HG02943 (cell line): ENCODE measurements around the gene MZT2B.
"Not testable (repeated sequence)": the region's sequence is repeated elsewhere in the genome, so short reads cannot be mapped to it uniquely, and the experiment has no call there.

Experiments used
- ATAC-seq: cut with Tn5 transposase; IDR thresholded peaks from one replicate; pipeline ENCODE4 v1.9.1; 2021; ENCODE audit warnings: mild to moderate bottlenecking, low read depth, moderate library complexity; ENCODE audit not compliant: unreplicated experiment

The MZT2B gene, protein sequence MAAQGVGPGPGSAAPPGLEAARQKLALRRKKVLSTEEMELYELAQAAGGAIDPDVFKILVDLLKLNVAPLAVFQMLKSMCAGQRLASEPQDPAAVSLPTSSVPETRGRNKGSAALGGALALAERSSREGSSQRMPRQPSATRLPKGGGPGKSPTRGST

DNA sequence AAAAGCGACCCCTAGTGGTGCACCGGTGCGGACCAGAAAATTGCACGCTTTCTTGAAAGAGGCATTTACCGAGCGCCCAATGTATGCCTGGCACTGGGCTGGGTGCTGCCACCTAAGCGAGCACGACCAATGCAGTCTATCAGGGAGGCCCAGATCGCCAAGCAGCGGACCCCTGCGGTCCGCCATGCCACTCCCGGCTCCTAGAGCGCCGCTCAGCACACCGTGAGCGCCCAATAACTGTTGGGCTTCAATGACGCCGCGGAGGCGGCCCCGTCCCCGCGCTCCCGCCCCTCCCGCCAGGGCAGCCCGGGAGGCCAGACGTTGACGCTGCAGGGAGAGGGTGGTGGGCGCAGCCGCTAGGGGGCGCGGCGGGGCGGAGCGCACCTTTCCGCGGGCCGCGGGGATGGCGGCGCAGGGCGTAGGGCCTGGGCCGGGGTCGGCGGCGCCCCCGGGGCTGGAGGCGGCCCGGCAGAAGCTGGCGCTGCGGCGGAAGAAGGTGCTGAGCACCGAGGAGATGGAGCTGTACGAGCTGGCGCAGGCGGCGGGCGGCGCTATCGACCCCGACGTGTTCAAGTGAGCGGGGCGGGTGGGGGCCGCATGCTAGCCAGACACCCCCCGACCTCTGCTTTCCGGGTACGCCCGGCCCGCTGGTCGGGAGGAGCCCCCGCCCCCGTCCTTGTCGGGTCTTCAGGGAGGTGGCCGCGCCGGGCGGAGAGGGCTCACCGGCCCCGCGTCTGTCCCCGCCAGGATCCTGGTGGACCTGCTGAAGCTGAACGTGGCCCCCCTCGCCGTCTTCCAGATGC is at the start of gene MZT2B:
TSS of gene MZT2B (plus strand) at position 383 of the 803 bp plus-strand sequence. CDS start at position 404, 21 bp downstream.
- ATAC-seq: peak; percentile 69

DNA sequence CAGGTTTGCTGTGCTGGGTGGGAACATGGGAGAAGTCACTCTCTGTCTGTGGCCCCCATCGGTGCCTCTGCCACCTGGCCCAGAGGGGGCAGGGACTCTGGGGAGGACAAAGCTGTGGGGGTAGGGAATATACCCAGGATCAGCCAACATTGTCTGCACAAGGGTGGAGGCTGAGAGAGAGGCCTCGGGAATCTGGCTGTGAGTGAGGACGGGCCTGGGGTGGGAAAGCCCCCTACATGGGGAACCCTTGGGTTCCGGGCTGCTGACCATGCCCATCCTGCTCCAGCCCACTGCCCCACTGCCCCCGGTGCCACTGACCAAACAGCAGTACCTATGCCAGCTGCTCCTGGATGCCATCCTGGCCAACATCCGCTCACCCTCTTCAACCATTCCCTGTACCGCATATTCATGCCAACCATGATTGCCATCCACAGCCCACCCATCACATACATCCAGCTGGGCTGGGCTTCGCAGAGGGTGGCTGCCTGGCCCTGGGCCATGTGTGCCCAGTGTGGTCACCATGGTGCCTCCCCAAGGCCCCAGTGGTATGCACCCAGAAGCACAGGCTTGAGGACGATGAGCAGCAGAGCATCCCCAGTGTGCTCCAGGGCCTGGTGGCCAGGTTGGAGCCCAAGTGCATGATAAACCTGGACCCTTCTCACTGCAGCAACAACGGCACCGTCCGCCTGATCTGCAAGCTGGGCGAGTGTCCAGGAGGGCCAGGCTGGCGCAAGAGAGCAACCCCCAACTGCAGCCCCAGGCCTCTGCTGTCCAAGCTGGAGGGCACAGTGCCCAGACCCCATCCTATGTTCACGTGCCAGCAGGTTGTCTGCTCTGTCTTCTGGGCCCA is 46.1 kb upstream of the MZT2B start:
- ATAC-seq: no peak

DNA sequence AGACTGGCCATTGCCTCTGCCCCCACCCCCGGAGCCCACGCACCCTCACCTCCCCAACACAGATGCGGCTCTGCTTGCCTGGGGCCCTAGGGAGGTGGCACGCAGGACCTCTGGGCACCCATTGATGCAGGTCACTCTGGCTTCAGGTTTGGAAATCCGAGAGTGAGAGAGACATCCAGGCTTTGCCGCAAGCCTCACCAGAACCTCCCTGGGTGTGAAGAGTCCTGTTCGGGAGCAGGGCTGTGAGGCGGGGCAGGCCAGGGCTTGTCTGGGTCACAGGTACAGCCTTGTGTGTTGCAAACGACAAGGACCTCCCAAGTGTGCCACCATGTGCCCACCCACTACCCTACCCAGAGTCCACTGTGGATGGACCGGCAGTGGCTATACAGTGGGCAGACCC is 45.5 kb upstream of the MZT2B start:
- ATAC-seq: not testable (repeated sequence)

DNA sequence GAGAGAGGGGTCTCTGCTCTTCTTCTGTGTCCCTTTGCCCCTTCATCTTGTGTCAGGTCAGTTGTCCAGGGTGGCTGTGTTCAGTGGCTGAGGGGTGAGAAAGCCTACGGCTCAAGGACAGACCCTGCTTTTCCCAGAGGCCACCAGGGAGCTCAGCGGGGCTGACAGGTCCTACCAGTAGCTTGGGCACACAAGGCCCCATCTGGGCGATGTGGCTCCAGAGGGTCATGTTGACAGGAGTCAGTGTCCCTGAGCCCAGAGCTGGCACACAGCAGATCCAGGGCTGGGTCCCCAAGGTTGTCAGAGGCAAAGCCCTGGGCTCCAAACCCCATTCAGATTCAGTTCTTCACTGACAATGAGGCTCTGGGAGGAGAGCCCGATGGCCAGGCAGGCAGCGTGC is 44.9 kb upstream of the MZT2B start:
- ATAC-seq: not testable (repeated sequence)

DNA sequence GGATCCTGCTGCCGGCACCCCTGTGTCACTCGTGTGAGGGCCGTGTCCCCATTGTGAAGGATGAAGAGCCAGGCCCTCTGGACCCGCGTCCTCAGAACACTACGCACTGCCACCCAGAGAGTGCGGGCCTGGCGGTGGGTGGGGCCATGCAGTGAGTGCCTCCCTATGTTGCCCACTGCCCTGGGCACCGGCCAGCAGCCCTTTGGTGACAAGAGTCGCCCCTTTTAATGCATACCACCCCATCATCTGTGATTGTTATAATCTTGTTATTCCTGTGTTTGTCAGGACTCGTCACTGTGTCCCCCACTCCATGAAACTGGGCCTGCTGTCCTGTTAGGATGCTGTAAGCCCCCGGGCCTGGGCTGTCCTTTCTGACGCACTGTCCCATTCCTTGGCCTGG is 43.7 kb upstream of the MZT2B start:
- not testable (repeated sequence) for ATAC-seq

DNA sequence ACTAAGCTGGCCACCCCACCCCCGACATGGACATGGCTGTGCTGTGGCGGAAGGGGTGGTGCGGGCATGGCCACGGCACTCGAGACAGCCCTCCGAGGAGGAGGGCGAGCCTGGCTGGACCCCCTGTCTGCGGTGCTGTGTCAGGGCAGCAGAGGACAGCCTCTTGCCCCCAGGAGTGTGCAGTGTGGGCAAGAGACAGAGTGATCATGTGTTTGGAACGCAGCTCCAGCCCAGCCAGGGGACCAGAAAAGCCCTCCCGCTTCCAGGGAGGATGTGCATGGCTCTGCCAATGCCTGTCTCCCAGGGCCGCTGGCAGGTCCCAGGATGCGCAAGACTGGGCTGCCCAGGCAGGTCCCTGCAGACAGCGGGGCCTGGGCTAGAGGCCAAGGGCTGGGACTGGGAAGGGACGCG is 43.2 kb upstream of the MZT2B start:
- ATAC-seq: not testable (repeated sequence)

DNA sequence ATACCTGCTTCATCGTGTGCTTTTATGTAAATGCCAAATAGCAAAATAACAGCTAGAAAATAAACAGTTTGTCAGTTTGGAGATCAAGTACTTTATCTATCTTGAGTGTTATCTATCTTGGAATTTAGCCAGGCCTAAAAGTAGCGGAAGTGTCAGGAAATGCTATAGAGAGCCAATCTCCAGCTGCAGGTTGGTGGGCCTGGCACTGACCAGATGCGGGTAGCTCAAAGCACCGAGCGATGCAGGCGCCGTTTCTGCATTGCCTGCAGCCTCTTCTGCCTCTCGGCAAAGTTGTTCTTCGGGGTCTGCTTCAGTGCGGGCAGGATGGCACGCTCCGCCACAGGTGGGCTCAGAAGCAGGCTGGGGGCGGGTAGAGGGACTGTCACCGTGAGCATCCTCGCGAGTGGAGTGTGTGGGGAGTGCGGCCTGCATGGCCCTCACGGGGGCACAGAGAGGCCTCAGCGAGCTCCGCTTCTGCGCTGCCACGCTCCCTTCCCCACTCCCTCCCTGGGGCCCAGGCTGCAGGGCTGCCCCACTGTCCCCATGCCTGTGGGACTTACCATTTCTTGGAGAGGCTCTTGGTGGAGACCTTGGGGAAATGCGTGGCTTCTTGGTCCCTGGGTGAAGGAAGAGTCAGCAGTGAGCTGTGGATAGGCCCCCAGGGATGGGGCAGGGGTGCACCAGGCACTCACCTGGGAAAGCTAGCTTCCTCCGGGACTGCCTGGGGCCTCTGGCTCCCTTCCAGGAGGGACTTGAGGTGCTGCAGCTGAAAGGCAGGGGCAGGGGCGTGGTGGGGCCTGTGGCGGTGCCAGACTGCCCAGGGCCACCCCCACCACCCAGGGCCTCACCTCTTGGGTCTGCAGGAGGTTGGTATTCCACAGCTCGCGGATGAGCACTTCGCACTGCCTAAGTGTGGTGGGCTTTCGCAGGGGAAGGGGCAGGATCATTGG is 42.5 kb upstream of the MZT2B start:
- ATAC-seq: not testable (repeated sequence)

DNA sequence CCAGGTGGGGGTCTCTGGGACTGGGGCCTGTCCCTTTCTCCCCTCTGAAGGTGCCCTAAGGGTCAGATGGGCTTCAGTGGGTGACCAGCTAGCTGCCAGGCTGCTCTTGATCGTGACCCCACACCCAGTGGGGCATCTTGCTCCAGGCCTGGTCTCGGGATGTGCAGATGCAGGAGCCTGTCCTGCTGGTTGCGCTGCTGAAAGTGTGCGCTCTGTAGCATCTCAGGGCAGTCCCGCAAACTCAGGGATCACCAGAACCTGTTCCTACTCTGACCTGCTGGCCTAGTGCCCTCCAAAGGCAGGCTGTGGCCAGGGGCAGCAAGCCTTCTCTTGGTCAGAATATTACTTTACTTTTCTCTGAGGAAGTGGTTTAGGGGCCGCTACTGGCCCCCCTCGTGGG is 41.5 kb upstream of the MZT2B start:
- ATAC-seq: not testable (repeated sequence)

DNA sequence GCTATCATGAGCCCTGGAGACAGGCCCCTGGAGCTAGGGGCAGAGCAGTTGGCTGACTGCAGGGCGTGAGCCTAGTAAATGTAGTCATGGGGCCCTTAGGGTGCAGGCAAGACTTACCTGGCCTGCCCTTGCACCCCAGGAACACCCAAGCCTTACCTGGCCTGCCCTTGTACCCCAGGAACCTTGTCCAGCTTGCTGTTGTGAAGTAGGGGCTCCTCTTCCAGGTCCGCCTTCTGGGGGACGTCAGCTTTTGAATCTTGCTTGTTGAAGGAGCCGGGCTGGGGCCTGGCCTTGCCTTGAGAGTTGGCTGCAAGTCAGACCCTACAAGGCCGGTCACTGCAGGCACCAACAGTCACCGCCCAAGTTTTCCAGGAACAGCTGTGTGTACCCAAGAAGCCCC is 41.1 kb upstream of the MZT2B start:
- not testable (repeated sequence) for ATAC-seq

DNA sequence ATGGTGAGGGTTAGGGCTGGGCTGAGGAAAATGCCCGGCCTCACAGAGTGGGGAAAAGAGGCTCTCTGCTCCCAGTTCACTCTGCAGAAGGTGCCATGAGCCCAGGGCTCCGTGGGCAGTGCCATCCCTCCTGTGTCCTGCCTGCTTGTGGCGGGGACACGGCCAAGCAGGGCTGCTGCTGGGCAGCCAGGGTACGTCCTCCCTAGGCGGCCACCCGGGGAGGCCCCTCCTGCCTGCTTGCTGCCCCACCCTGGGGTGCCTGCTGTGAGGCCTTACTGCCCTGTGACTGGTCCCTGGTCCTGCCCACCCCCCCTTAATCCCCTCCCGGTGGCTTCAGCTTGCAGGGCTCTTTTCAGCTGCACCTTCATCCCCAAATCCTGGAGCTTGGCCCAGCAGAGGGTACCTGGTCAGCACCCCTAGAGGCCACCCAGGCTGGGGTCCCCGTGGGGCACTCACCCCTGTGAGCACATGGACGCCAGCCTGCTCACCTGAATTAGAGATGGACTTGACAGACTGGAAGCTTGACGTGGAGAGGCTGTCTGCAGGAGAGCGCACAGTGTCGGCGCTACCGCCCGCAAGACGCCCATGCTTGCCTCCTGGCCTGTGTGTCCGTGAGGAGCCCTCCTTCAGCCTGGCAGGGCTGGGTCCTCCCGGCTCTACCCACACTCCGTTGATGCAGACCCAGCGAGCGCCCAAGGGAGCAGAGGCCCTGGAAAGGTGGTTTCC is 40.3 kb upstream of the MZT2B start:
- ATAC-seq: not testable (repeated sequence)

DNA sequence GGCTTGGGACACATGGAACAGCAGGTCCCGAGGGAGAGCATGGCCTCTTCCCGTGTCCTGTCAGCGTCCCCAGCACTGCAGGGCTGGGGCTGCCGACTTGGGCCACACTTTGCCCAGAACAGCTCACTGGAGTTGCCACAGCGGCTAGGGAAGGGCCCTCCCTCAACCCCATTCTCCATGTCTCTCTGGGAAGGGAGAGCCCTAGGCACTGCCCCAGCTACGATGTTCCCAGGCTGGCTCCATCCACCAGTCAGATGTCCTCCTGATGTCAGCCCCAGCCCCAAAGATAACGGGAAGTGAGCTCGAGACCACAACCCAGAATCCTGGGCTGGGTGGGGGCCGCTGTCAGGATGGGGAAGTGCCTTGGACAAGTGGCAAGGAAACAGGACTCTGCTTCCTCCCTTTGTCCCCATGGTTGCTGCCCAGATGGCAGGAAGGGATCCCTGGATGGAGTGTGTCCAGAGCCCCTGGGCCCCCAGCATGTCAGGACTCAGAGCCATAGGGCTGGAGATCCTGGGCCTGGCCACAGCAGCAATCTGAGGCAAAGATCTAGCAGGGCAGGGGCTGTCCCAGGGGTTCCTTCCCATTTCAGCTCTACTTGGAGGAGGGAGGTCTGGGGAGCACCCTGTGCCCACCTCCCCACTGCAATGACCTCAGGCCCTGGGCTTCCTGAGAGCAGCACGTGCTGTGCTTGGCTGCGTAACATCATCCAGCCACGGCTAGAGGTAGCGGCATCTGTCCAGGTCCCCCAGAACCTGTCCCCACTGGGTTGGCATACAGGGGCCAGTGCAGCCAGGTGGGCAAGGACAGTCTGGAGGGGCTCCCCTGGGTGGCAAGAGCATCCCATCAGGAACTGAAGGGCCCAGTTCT is 39.4 kb upstream of the MZT2B start:
- not testable (repeated sequence) for ATAC-seq

DNA sequence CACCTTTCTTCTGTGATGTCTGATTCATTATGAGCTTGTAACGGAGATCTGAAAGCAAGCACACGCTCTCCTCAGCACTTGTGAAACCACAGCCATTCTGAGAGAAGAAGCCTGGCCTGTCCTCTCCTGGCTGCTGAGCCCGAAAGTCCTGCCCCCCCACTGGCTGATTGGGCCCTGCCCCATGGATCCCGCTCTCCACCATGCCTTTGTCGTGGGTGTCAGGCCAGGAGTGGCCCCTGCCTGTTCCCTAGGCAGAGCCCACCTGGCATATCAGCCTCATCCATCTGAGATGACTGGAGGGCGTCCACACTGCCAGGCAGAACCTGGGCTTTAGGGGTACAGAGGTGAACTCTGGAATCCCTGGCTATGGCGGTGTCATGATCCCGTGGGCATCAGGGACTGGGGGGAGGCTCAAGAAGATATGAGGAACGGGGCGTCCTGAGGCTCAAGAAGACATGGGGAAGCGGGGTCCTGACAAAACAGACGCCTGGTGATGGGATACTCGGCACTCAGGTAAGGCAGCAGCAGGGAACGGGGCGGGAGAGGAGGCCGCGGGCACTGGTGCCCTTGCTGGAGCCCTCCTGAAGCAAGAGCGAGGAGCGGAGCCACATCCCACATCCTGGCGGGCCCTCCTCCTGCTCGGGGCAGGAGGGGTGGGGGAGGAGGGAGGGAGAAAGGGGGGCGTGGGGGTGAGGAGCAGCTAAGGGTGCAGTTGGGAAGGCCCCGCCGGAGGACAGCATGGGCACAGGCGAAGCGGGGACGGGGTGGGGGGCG is 38.6 kb upstream of the MZT2B start:
- ATAC-seq: not testable (repeated sequence)

DNA sequence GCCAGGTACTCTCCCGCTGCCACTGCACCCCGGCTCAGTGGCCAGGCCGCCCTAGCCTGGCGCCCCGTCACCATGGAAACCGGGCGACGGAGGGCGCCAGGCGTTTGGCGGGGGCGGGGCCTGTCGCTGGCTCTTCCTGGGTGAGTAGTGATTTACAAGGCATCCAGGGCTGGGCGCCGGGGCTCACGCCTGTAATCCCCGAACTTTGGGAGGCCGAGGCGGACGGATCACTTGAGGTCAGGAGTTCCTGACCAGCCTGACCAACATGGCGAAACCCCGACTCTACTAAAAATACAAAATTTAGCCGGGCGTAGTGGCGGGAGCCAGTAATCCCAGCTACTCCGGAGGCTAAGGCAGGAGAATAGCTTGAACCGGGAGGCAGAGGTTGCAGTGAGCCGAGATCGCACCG is 37.1 kb upstream of the MZT2B start, which contains the start of gene CCDC74B:
TSS of gene CCDC74B (minus strand) at position 107 of the 409 bp plus-strand sequence. CDS start 116 bp downstream, outside the sequence.
- peak; percentile 89 for ATAC-seq

DNA sequence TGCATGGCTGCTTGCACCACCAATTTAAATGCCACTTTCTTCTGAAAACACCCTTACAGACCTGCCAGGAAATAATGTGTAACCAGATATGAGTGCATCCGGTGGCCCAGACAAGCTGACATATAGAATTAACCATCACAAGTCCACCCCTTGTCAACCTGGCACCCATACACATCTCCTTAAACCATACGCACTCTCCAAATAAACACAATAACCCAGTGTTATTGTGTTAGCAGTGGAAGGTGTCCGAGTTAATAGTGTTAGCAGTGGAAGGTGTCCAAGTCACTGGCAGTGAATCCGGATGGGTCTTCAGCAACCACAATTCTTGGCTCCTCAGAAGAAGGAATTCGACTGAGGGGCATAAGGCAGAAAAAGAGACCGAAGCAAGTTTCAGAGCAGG is 33.5 kb upstream of the MZT2B start:
- ATAC-seq: not testable (repeated sequence)

DNA sequence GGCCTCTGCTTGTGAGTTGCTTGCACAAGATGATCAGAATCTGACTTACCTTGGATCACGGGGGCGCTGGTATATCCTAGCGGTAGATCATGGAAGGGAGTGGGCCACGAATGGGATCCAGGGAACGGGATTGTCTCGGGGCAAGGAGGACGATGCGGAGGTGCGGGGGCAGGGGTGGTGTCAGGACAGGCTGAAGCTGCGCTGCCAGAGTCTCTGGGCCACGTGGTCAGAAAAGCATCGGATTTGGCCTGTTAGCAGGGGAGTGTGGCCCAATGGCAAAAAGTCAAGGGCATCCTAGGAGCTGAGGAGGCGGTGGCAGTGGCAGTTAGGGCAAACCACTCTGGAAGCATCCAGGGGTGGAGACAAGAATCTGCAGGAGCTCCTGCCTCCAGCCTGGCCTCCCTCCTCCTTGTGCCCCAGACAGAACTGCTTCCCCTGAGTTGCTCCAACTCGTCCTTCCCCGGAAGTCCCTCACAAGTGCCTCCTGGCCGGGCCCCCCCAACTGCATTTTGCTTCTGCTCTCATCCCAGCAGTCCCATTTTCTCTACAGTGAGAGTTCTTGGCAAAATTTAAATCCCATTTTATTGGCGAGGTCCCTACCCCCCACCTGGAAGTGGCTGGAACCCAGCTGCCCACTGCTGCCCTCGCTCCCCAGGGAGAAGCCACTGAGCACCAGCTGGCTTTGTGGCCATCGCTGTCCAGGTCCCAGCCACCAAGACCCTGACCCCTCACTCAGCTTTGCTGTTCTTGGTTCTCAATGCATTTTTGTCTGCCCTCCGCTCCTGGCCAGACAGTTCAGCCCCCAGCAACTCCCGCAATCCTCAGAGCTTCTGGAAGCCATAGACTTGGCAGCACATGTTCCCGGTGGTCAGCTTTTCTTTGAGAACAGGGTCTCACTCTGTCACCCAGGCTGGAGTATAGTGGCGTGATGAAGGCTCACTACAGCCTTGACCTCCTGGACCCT is 31.6 kb upstream of the MZT2B start:
- no peak for ATAC-seq

DNA sequence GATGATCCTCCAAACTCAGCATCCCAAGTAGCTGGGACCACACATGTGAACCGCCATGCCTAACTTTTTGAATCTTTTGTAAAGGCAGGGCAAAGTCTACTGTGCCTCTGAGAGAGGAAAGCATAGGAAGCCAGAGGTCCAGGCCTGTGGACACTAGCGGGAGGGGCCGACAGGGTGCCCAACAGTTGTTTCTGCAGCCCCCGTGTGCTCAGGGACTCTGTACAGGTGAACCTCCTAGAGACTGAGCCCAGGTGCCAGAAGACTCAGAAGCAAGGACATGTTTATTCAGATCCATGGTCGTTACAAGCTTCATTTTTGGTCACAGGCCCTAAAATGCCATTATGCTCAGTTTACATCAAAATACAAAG is 30.9 kb upstream of the MZT2B start:
- not testable (repeated sequence) for ATAC-seq
